K562 (cell line): Measurements from ENCODE around the gene HIPK1. TPM values are rescaled to one million over a fixed set of nuclear protein-coding genes. Genes with fewer than 3 reads are reported as not detected.

Experiments used
- CTCF ChIP-seq, 3 experiments: IDR thresholded peaks in 2 of 3; conservative IDR thresholded peaks in 1 of 3; 2 replicates each; pipeline ENCODE4 v1.5.1; 2011 to 2012; ENCODE audit warnings: low read length in 3 of 3, mild to moderate bottlenecking in 3 of 3, control low read depth in 2 of 3, improper control_type of control experiment in 1 of 3, inconsistent platforms in 1 of 3, low read depth in 1 of 3, mixed read lengths in 1 of 3, moderate library complexity in 1 of 3; ENCODE audit not compliant: insufficient read depth in 2 of 3
- GABPB2 ChIP-seq: fragments of 250-450 bp; sonication (Bioruptor Pico); conservative IDR thresholded peaks from 2 replicates; pipeline ENCODE4 v1.5.1; 2021; ENCODE audit warnings: mild to moderate bottlenecking
- ILK ChIP-seq: fragments of 450-650 bp; IDR thresholded peaks from 2 replicates; pipeline ENCODE4 v1.6.1; 2016; ENCODE audit warnings: missing genetic modification characterization, low read depth, mild to moderate bottlenecking, missing compliant biosample characterization, moderate library complexity, borderline replicate concordance
- MGA ChIP-seq: fragments of 450-650 bp; IDR thresholded peaks from 2 replicates; pipeline ENCODE4 v1.6.1; 2016; ENCODE audit warnings: mild to moderate bottlenecking, moderate library complexity
- MXD1 ChIP-seq: fragments of 250-450 bp; sonication (Bioruptor Pico); IDR thresholded peaks from 2 replicates; pipeline ENCODE4 v1.8.0; 2021; ENCODE audit warnings: borderline replicate concordance, mild to moderate bottlenecking, moderate library complexity; ENCODE audit not compliant: poor library complexity, severe bottlenecking
- NR2C1 ChIP-seq, 2 experiments: fragments of 450-650 bp; IDR thresholded peaks; 2 replicates each; pipeline ENCODE4 v1.6.1; 2017; ENCODE audit warnings: mild to moderate bottlenecking in 2 of 2, antibody characterized with exemption in 1 of 2, inconsistent platforms in 1 of 2, missing compliant biosample characterization in 1 of 2, missing genetic modification characterization in 1 of 2
- SIX5 ChIP-seq, 2 experiments: IDR thresholded peaks; 2 replicates each; pipeline ENCODE4 v1.6.1; 2011; ENCODE audit warnings: low read length in 2 of 2, borderline replicate concordance in 1 of 2, low read depth in 1 of 2, mild to moderate bottlenecking in 1 of 2, moderate library complexity in 1 of 2; ENCODE audit not compliant: insufficient read depth in 1 of 2
- ZSCAN32 ChIP-seq: fragments of 450-650 bp; formaldehyde crosslinking; IDR thresholded peaks from 2 replicates; pipeline ENCODE4 v1.4.0; 2020; ENCODE audit warnings: mild to moderate bottlenecking, moderate library complexity
- polyA plus RNA-seq, 8 experiments: library from polyadenylated mRNA; depleted of rRNA in 4 of 8; stranded (reverse) in 5 of 8; unstranded in 3 of 8; fragments of >200 nt; fragmentation: Nextera tagmentation in 2 of 8; fragmentation: Illumina TruSeq in 1 of 8; extraction: Ambion mirVana in 2 of 8; extraction: Trizol in 1 of 8; gene quantifications; 2 replicates each; pipeline versions ENCODE4 v1.2.1 to v1.2.3, GENCODE V29; 2011 to 2014; ENCODE audit warnings: inconsistent platforms in 1 of 8, missing spikeins in 1 of 8
- total RNA-seq, 7 experiments: library from RNA; depleted of rRNA in 6 of 7; stranded (reverse); fragments of >200 nt in 6 of 7; fragmentation: Illumina TruSeq in 2 of 7; extraction: Trizol in 2 of 7; gene quantifications; 2 replicates each; pipeline versions ENCODE4 v1.2.1 to v1.2.3, GENCODE V29; 2011 to 2021; ENCODE audit warnings: low replicate concordance in 1 of 7
- TF ChIP-seq, protein P1 (sequence below): fragments of 450-650 bp; IDR thresholded peaks from 2 replicates; pipeline ENCODE4 v1.6.1; 2016; ENCODE audit warnings: antibody characterized with exemption

Gene HIPK1
- total and polyA plus RNA-seq, 9 of the 15 experiments (the other 6 are each of a cell fraction or from before 2014, with no cell fraction given), result 10.0 to 57.9 (median 29.6) TPM

- TF ChIP-seq MGA, result peak; percentile 78
- no peak for TF ChIP-seq GABPB2 (CRISPR knock-in tag)
- TF ChIP-seq, protein P1, sequence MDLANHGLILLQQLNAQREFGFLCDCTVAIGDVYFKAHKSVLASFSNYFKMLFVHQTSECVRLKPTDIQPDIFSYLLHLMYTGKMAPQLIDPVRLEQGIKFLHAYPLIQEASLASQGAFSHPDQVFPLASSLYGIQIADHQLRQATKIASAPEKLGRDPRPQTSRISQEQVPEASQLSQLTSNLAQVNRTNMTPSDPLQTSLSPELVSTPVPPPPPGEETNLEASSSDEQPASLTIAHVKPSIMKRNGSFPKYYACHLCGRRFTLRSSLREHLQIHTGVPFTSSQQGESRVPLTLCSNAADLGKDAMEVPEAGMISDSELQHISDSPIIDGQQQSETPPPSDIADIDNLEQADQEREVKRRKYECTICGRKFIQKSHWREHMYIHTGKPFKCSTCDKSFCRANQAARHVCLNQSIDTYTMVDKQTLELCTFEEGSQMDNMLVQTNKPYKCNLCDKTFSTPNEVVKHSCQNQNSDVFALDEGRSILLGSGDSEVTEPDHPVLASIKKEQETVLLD, result peak; percentile 14; the same call in 1 of the 2 replicates
- TF ChIP-seq MXD1, result no peak
- TF ChIP-seq NR2C1 (IDR thresholded peaks at IDR 0.05), result peak; percentile 74
- TF ChIP-seq NR2C1 (tag; IDR thresholded peaks at IDR 0.05), result peak; percentile 72
- TF ChIP-seq SIX5 (IDR thresholded peaks at IDR 0.05; ENCODE audit: borderline replicate concordance in 1 of 2, insufficient read depth in 1 of 2, low read depth in 1 of 2, low read length in 2 of 2), result no peak
- peak; percentile 57 to 72 (median 66); a peak in 5 of 6 replicates for TF ChIP-seq CTCF (IDR thresholded peaks at IDR 0.05 in 2 of 3, conservative IDR thresholded peaks at IDR 0.05 in 1 of 3; ENCODE audit: insufficient read depth in 2 of 3, low read depth in 1 of 3, low read length in 3 of 3)
- no peak for TF ChIP-seq ZSCAN32
- no peak for TF ChIP-seq ILK (tag)
These were observed 19.9 kb downstream of the HIPK1 start (continued) for GRCh38 chr1:113949007-113949406.
